GM06990 (cell line): Measurements from ENCODE around the gene TTC28.

Experiments
- DNase-seq: peaks from one replicate; pipeline ENCODE4 v3.0.0-alpha.2; 2011; ENCODE audit not compliant: insufficient read length; ENCODE audit errors: extremely low read depth
- H3K27me3 ChIP-seq: replicated peaks from 2 replicates; pipeline ENCODE4 v1.6.0; 2011; ENCODE audit warnings: low read length; ENCODE audit not compliant: control insufficient read depth, insufficient read depth
- H3K36me3 ChIP-seq: 2 replicates; pipeline ENCODE4 v1.5.1; 2011; ENCODE audit warnings: low read length; ENCODE audit not compliant: control insufficient read depth, insufficient read depth
- H3K4me3 ChIP-seq: replicated peaks from 2 replicates; pipeline ENCODE4 v1.5.1; 2011; ENCODE audit warnings: low read depth, mild to moderate bottlenecking, control low read depth, low read length
- TF ChIP-seq, protein P1 (sequence below): IDR thresholded peaks from 2 replicates; pipeline ENCODE4 v1.5.1; 2011; ENCODE audit warnings: low read length, control low read depth, mild to moderate bottlenecking, inconsistent platforms; ENCODE audit not compliant: insufficient read depth, poor library complexity, severe bottlenecking

Gene TTC28

DNA sequence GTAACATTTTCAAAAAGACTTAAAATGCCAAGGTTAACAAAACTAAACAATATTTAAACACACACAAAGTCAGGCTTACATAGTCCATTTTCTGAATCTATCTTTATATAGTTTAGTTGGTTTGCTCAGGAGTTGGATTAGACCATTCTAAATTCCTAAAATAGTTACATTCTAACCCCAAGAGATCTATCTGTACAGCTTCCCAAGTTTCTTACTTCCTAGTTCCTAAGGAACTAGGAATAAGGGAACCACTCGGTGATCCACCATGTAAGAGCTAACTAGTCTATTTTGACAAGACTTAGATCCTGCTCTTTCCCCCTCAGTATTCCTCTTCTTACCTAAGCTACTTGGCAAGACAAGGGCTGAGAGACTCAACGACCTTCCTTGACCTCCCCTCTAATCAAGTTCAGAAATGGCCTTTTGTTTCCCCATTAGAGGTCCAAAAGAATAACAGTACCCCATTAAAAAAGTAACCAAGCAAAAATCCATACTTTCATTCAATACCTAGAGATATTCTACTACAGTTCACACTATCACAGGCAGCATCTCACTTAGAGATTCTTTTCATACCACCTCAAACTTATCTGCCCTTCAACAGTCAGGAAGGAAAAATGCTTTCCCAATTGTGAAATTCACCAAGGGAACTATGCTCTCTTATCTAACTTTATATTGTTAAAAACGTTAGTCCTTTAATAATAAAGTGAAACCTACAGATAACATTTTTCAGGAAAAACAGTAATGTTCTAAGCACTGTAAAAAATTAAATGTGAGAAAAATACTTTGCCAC, 253.1 kb downstream of the TTC28 start:
- no peak overlapping the region for H3K4me3 ChIP-seq
- TF ChIP-seq, protein P1, sequence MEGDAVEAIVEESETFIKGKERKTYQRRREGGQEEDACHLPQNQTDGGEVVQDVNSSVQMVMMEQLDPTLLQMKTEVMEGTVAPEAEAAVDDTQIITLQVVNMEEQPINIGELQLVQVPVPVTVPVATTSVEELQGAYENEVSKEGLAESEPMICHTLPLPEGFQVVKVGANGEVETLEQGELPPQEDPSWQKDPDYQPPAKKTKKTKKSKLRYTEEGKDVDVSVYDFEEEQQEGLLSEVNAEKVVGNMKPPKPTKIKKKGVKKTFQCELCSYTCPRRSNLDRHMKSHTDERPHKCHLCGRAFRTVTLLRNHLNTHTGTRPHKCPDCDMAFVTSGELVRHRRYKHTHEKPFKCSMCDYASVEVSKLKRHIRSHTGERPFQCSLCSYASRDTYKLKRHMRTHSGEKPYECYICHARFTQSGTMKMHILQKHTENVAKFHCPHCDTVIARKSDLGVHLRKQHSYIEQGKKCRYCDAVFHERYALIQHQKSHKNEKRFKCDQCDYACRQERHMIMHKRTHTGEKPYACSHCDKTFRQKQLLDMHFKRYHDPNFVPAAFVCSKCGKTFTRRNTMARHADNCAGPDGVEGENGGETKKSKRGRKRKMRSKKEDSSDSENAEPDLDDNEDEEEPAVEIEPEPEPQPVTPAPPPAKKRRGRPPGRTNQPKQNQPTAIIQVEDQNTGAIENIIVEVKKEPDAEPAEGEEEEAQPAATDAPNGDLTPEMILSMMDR = no peak
- H3K36me3 ChIP-seq = no peaks in the 10 kb centered on the region
- DNase-seq = no peak
- H3K27me3 ChIP-seq = no peaks in the 10 kb centered on the region

DNA sequence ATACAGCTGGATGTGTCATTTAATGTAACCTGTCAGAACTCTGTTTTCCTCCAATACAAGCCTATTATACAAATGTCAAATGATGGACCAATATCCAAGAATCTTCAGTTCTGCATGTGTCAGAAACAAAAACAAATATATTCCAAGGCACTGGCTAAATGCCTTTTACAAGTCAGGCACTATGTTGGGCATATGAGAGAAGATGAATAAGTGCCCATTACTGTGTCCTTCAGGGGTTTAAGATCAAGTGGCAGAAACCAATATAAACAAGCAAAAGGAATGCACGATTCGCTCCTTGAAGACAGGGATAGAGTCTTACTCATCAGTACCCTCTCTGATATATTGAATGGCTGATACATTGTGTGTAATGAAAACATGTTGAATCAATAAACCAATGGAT, 254.4 kb downstream of the TTC28 start:
- no peak for DNase-seq

DNA sequence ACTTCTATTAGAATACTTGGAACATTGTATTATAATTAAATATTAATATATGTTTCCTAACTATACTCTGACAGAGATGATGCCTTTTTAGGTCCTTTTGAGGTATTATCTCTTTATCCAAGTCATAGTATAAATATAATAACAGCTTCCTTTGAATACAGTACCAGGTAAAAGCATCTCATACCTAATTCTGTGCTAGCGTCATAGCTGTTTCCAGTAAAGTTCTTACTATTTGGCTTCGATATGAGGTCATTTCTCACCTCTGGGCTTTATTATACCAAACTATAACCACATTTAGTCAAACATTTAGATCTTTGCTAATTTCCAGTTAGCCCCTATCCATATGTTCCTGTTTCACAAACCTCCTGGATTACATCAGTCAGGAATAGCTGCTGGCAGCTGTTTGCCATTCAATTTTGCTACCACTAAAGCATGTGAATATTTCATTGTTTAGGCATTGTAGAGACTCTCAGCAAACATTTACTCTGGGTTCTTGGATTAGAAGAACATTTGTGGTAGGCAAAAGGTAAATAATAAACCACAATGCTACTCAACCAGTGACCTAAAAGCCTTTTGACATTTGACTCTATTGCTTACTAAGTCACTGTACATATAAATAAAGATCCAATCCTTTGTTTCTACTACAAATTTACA, 255.1 kb downstream of the TTC28 start:
- no peaks in the 10 kb centered on the region for H3K36me3 ChIP-seq
- H3K4me3 ChIP-seq = no peak overlapping the region
- H3K27me3 ChIP-seq = no peaks in the 10 kb centered on the region
- no peak for DNase-seq
- TF ChIP-seq, protein P1 = no peak

More for the DNA sequence above, 254.4 kb downstream of the TTC28 start:
- H3K27me3 ChIP-seq = no peaks in the 10 kb centered on the region
- TF ChIP-seq, protein P1 = no peak
- H3K36me3 ChIP-seq = no peaks in the 10 kb centered on the region
- H3K4me3 ChIP-seq = no peak overlapping the region

DNA sequence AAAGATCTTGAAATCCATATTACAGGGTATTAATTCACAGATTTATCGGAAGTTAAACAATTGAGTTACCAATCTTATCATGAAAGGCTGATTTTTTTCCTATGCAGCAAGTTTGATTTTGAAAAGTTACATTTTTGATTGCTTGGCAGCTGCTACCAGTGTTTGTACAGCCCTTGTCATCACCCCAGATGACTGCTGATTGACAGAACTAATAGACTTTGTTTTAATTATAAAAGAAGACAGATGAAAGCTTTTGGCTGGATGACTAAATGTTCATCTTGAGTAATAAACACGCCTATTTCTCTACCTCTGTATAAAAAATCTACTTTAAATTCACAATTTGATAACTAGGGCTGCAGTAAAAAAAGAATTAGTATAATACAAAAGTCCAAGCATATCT, 259.7 kb downstream of the TTC28 start:
- no peaks in the 10 kb centered on the region for H3K27me3 ChIP-seq
- no peak for DNase-seq
- TF ChIP-seq, protein P1 = no peak
- H3K4me3 ChIP-seq = no peak overlapping the region
- no peaks in the 10 kb centered on the region for H3K36me3 ChIP-seq

DNA sequence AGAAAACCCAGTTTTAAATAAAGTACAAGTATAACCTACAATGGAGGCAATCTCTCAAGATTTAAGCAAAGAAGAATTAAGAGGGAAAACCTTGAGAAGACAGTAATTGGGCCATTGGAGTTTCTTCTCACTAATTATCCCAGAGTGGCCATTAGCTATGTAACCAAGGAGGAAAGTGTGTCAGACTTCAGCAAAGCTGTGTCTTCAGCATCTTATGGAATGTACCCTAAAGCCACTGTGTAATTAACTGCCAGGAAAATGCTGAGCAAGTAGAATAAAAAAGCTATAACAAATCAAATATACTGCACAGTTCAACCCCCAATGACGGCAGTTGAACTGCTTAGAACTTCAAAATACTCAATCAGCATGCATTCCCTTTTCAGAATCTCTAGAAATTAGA, 261.6 kb downstream of the TTC28 start:
- no peak overlapping the region for H3K4me3 ChIP-seq
- TF ChIP-seq, protein P1 = no peak
- no peak for DNase-seq
- H3K36me3 ChIP-seq = no peaks in the 10 kb centered on the region
- H3K27me3 ChIP-seq = no peaks in the 10 kb centered on the region

DNA sequence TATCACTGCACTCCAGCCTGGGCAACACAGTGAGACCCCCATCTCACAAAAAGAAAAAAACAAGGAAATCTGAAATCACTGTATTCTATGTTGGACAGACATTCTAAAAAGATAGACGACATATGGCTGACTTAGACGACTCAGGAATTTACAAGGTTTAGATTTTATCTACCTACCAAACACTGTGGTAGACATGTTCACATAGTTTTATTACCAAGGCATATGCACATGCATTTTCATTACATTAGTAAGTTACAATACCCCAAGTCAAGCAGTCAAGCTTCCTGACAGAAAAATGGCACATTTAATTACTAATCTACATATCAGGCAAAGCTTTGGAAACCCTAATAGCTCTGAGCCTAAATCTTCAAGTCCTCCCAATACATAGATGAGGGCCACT, 262.2 kb downstream of the TTC28 start:
- TF ChIP-seq, protein P1 = no peak

More for the DNA sequence above, 262.2 kb downstream of the TTC28 start:
- DNase-seq = no peak
- H3K27me3 ChIP-seq = no peaks in the 10 kb centered on the region
- no peaks in the 10 kb centered on the region for H3K36me3 ChIP-seq
- no peak overlapping the region for H3K4me3 ChIP-seq
